Measurements from ENCODE around the gene NEUROG1.

NEUROG1 gene

DNA sequence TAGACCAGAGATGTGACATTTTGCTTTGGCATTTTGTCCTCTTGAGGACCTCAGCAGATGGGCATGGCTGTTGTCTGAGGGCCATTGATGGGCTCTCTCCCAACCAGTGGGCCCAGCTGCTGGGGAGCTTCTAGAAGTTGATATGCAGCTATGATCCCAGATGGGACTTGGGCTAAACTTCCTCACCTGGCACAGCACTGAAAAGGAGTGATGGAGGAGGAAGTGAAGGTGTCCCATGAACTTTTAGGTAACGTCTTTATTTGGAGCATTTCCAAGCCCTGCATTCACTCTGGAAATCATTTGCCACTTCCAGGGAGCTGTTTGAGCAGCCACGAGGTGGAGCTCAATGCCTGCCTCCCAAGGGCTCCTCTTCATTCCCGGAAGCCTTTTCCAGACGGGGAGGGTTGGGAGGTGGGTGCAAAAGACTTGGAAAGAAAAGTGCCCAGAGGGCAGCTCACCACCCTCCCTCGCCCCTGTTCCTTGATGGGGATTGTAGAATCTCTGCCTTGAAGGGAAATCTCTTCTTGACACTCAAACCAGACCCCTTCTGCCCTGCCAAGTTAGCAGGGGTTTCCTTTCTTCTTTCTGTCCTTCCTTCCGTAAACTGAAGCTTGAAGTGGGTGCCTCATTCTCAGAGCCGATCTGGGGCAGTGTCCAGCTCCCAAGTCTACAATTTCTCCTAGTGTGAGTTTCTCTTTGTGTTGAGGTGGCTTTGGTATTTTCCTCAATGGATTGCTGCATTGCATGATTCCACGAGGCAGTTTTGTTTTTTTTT lies 18.1 kb upstream of the NEUROG1 start:
- TF ChIP-seq, protein P1, sequence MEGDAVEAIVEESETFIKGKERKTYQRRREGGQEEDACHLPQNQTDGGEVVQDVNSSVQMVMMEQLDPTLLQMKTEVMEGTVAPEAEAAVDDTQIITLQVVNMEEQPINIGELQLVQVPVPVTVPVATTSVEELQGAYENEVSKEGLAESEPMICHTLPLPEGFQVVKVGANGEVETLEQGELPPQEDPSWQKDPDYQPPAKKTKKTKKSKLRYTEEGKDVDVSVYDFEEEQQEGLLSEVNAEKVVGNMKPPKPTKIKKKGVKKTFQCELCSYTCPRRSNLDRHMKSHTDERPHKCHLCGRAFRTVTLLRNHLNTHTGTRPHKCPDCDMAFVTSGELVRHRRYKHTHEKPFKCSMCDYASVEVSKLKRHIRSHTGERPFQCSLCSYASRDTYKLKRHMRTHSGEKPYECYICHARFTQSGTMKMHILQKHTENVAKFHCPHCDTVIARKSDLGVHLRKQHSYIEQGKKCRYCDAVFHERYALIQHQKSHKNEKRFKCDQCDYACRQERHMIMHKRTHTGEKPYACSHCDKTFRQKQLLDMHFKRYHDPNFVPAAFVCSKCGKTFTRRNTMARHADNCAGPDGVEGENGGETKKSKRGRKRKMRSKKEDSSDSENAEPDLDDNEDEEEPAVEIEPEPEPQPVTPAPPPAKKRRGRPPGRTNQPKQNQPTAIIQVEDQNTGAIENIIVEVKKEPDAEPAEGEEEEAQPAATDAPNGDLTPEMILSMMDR (conservative IDR thresholded peaks at IDR 0.05; ENCODE audit: low read depth, low read length): peak; percentile 67
- no peak overlapping the region for H3K4me3 ChIP-seq (ENCODE audit: low read length)
- DNase-seq (ENCODE audit: low read depth): no peak

DNA sequence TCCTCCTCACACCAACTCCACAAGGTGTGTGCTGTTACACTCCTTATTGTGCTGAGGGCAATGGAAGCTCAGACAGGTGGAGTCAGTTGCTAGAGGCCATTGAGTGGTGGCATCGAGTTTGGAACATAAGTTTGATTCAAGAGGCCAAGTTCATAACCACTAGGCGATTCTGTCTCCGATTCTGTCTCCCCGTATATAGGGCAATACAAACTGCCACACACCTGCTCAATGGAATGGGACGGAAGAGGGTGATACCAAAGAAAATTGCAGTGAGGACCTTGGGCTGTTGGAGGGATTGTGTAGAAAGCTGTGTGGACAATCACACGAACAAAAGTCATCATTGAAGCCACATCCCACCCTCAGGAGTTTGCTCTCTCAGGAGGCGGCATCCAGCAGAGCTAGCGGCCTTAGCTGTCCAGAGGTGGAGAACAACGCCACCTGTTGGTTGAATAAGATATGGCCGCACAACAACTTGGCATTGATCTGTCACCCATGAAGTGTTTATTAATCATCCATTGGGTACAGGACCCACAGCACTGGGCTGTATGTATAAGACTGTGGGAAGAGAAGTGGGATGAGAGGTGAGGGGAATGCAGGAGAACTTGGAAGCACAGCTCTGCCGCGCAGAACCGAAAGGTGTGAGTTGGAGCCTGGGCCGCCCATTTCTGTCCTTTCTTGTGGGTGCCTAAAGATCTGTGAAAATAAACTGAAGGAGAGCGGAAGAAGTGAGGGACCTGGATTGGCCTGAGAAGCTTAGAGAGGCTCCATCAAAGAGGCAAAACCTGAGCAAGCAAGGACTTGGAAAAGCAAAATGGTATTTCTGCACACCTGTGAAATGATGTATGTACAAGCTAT lies 16.1 kb upstream of the NEUROG1 start:
- no peak for DNase-seq (ENCODE audit: low read depth)
- H3K4me3 ChIP-seq (ENCODE audit: low read length): no peak overlapping the region
- TF ChIP-seq, protein P1 (conservative IDR thresholded peaks at IDR 0.05; ENCODE audit: low read depth, low read length): peak; percentile 83

DNA sequence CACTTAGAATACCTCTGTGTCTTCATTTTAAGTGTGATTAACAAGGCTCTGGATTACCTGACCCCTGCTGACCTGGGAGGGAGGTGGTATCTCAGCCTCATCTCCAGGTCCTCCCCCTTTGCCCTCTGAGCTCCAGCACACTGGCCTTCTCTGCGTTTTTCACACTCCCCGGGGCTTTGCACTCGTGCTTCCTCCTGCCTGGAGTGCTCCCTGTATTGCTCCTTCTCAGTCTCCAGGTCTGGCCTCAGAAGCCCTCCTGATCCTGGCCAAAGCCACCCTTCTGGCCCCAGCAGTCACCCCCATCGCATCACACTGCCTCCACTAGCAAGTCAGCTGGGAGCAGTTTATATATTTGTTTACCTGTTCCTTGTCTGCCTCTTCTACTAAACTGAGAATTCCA lies 13.6 kb upstream of the NEUROG1 start:
- TF ChIP-seq, protein P1 (conservative IDR thresholded peaks at IDR 0.05; ENCODE audit: low read depth, low read length): no peak
- H3K4me3 ChIP-seq (ENCODE audit: low read length): no peak overlapping the region
- DNase-seq (ENCODE audit: low read depth): no peak

DNA sequence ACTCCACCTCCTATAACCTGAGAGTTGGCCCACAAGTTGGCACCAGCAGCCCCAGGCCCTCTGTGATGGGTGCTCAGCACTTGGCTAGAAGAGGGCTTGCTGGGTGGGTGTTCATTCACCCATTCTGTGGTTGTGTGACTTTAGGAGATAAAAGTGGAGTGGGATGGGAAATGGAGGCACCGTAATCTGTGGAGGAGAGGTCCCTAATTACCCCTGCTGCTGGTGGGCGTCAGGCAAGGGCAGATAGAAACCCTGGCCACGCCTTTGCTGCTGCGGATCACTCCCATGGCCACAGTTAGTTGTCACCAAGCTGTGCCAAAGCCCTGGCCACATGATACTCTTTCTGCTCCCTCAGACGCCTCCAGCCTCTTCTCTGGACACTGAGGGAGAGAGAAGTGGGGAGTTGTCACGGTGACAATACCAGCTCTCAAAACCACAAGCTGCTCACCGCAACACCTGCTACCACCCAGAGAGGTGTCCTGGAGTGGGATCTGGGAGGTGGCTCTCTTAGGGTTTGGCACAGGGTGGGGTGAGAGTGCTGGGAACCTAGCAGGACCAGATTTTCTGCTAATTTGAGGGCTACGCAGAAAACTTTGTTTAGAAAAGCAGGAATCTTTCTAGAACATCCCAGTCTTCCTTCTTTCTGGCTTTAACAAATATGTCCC lies 12.0 kb upstream of the NEUROG1 start:
- TF ChIP-seq, protein P1 (conservative IDR thresholded peaks at IDR 0.05; ENCODE audit: low read depth, low read length): no peak
- DNase-seq (ENCODE audit: low read depth): no peak
- no peak overlapping the region for H3K4me3 ChIP-seq (ENCODE audit: low read length)

DNA sequence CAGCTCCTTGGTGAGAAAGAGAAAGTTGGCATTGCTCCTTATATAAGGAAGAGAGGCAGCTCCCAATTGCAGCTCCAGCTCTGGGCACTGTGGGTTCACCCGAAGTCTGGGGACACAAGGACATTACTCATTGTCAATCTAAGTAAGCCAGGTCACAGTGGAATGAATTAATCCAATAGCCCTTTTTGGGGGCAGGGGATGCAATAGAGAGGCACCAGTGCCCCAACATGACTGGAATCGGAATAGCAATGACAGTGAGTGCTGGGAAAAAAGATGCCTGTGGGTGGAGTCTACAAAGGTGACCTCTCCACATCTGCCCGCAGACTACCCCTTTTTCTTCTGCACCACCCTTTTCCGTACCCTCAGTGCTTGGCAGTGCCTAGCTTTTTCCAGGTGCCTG lies 11.1 kb upstream of the NEUROG1 start:
- H3K4me3 ChIP-seq (ENCODE audit: low read length): no peak overlapping the region
- TF ChIP-seq, protein P1 (conservative IDR thresholded peaks at IDR 0.05; ENCODE audit: low read depth, low read length): no peak
- no peak for DNase-seq (ENCODE audit: low read depth)

DNA sequence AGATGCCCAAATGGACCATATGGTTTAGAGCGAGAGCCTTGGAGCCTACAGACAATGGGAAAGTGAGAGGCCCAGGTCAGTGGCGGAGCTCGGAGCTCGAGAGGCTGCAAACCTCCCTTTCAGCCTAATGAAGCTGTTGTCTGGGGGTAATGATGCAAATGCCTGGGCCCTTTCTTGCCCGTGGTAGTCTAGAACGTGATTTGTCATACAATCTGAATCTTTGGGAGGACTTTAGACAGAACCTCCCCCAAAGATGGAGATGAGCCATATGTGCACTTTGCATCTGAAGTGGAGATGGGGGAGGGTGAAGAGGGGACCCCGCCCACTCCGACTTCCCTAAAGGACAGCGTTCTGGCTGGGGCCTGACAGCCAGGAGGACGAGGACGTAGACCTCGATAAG lies 10.3 kb upstream of the NEUROG1 start:
- no peak overlapping the region for H3K4me3 ChIP-seq (ENCODE audit: low read length)
- DNase-seq (ENCODE audit: low read depth): no peak
- TF ChIP-seq, protein P1 (conservative IDR thresholded peaks at IDR 0.05; ENCODE audit: low read depth, low read length): no peak

Measured in retinal pigment epithelial cell (primary cell).